HUES6 (cell line): ENCODE measurements around the gene SEMA3B.

Experiments used
- H3K27ac ChIP-seq: 2 replicates; pipeline ENCODE4 v1.7.0; 2013; ENCODE audit warnings: low read depth, mild to moderate bottlenecking, low read length, inconsistent platforms
- H3K27me3 ChIP-seq: 2 replicates; pipeline ENCODE4 v1.6.1; 2013; ENCODE audit warnings: low read length; ENCODE audit not compliant: control insufficient read depth, insufficient read depth
- H3K36me3 ChIP-seq: 2 replicates; pipeline ENCODE4 v1.6.1; 2013; ENCODE audit warnings: low read length; ENCODE audit not compliant: control insufficient read depth, insufficient read depth
- H3K4me1 ChIP-seq: 2 replicates; pipeline ENCODE4 v1.6.1; 2013; ENCODE audit warnings: low read length; ENCODE audit not compliant: control insufficient read depth, insufficient read depth
- H3K4me3 ChIP-seq: 2 replicates; pipeline ENCODE4 v1.5.1; 2013; ENCODE audit warnings: low read depth, low read length
- H3K9ac ChIP-seq: one replicate; pipeline ENCODE4 v1.6.1; 2013; ENCODE audit warnings: mild to moderate bottlenecking, low read length
- H3K9me3 ChIP-seq: 2 replicates; pipeline ENCODE4 v1.6.1; 2013; ENCODE audit warnings: low read depth, low read length; ENCODE audit not compliant: control insufficient read depth, insufficient read depth

The SEMA3B gene

DNA sequence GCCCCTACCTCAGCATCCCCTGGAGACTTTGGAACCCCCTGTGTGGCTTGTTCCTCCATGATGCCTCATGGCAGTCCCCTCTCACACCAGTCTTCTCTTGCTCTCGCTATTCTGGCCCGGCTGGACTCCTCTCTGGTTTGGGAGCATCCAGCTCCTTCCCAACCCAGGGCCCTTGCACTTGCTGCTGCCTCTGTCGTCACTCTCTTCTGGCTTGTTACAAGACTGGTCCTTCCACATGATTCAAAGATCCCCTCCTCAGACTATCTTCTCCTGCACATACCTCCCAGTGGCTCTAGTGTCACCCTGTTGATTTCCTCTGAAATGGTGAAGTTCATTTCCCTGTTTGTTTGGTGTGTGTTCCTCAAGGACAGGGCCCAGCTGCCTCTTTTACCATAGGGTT is 39.5 kb upstream of the SEMA3B start:
- Histone ChIP-seq H3K4me1 (peaks cover 15% of the 10 kb centered on the region), H3K9ac (no peak overlapping the region), H3K36me3 (no peaks in the 10 kb centered on the region), H3K9me3 (no peaks in the 10 kb centered on the region), H3K4me3 (no peak overlapping the region), H3K27me3 (peaks cover 4% of the 10 kb centered on the region; the same call in 1 of the 2 replicates), H3K27ac (no peak overlapping the region)

GRCh38 chr3:50230104-50230793 is 38.7 kb upstream of the SEMA3B start:
- Histone ChIP-seq H3K4me3 (no peak overlapping the region), H3K4me1 (peaks cover 15% of the 10 kb centered on the region), H3K9me3 (no peaks in the 10 kb centered on the region), H3K9ac (no peak overlapping the region), H3K36me3 (no peaks in the 10 kb centered on the region), H3K27ac (no peak overlapping the region), H3K27me3 (peaks cover 4% of the 10 kb centered on the region; the same call in 1 of the 2 replicates)

- H3K4me1 ChIP-seq = peaks cover 15% of the 10 kb centered on the region
- no peak overlapping the region for H3K9ac ChIP-seq
Measured at GRCh38 chr3:50230794-50231125, 38.2 kb upstream of the SEMA3B start.

GRCh38 chr3:50231581-50231980 is 37.4 kb upstream of the SEMA3B start:
- no peaks in the 10 kb centered on the region for H3K36me3 ChIP-seq
- H3K9ac ChIP-seq = no peak overlapping the region
- no peak overlapping the region for H3K4me3 ChIP-seq
- H3K4me1 ChIP-seq = peaks cover 15% of the 10 kb centered on the region
- no peaks in the 10 kb centered on the region for H3K9me3 ChIP-seq
- H3K27ac ChIP-seq = no peak overlapping the region
- peaks cover 4% of the 10 kb centered on the region; the same call in 1 of the 2 replicates for H3K27me3 ChIP-seq

More at GRCh38 chr3:50230794-50231125, 38.2 kb upstream of the SEMA3B start:
- H3K4me3 ChIP-seq = no peak overlapping the region
- peaks cover 4% of the 10 kb centered on the region; the same call in 1 of the 2 replicates for H3K27me3 ChIP-seq
- no peak overlapping the region for H3K27ac ChIP-seq
- H3K9me3 ChIP-seq = no peaks in the 10 kb centered on the region
- no peaks in the 10 kb centered on the region for H3K36me3 ChIP-seq

- no peak overlapping the region for H3K9ac ChIP-seq
- no peaks in the 10 kb centered on the region for H3K9me3 ChIP-seq
- H3K27ac ChIP-seq = no peak overlapping the region
- H3K27me3 ChIP-seq = no peaks in the 10 kb centered on the region
- H3K36me3 ChIP-seq = no peaks in the 10 kb centered on the region
- H3K4me1 ChIP-seq = peaks cover 13% of the 10 kb centered on the region
- no peak overlapping the region for H3K4me3 ChIP-seq
Measured at GRCh38 chr3:50232303-50232702, 36.6 kb upstream of the SEMA3B start.

- H3K27ac ChIP-seq = no peak overlapping the region
- H3K4me1 ChIP-seq = peaks cover 19% of the 10 kb centered on the region
- no peak overlapping the region for H3K4me3 ChIP-seq
- H3K9me3 ChIP-seq = no peaks in the 10 kb centered on the region
- H3K9ac ChIP-seq = no peak overlapping the region
- H3K36me3 ChIP-seq = no peaks in the 10 kb centered on the region
- H3K27me3 ChIP-seq = no peaks in the 10 kb centered on the region
Measured at GRCh38 chr3:50233176-50233575, 35.8 kb upstream of the SEMA3B start.

GRCh38 chr3:50235716-50236483 is 33.0 kb upstream of the SEMA3B start, which contains the start of gene GNAI2:
GNAI2 (plus strand) TSS chr3:50236204; CDS start chr3:50236336, 132 bp downstream.
- Histone ChIP-seq H3K9me3 (no peaks in the 10 kb centered on the region), H3K36me3 (no peaks in the 10 kb centered on the region), H3K4me3 (peak within 1 kb of the TSS; percentile 94), H3K27me3 (no peaks in the 10 kb centered on the region), H3K4me1 (peaks cover 36% of the 10 kb centered on the region), H3K9ac (peak within 1 kb of the TSS; percentile 87), H3K27ac (peak within 1 kb of the TSS; percentile 5; the same call in 1 of the 2 replicates)

- Histone ChIP-seq H3K27ac (peak overlapping the region; percentile 5; the same call in 1 of the 2 replicates), H3K4me3 (peak overlapping the region; percentile 94)
Measured at GRCh38 chr3:50236484-50237132, 32.3 kb upstream of the SEMA3B start.

DNA sequence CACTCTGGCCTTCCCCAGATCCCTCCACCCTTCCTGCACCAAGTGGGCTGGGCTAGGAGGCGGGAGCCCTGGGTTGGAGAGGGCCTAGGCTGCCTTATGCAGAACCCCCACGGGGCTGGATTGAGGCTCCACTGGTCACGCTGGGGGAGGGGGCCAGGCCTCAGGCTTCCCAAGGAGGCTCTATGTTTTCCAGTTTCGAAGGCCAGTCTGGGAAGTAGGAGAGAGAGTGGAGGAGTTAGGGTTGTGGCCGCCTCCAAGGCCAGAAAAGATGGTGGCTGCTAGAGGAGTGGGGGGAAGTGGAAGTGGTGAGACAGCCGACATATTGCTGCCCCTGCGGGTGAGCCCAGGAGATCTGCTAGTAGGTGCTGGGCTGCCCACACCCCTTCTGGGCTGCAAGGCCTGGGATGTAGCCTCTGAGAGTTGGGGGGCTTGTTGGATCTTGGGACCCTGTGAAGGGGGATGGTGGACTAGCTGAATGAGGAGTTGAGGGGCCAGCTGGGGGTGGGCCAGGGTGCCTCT is 31.8 kb upstream of the SEMA3B start:
- no peaks in the 10 kb centered on the region for H3K36me3 ChIP-seq
- no peaks in the 10 kb centered on the region for H3K9me3 ChIP-seq
- H3K4me3 ChIP-seq = peak overlapping the region; percentile 94
- H3K27ac ChIP-seq = 0 out of 2 replicates have a peak overlapping the region, but pooled peaks have one; percentile 5
- H3K4me1 ChIP-seq = peaks cover 48% of the 10 kb centered on the region
- H3K27me3 ChIP-seq = no peaks in the 10 kb centered on the region
- peak overlapping the region; percentile 87 for H3K9ac ChIP-seq

More at GRCh38 chr3:50236484-50237132, 32.3 kb upstream of the SEMA3B start:
- no peaks in the 10 kb centered on the region for H3K36me3 ChIP-seq
- H3K9me3 ChIP-seq = no peaks in the 10 kb centered on the region
- H3K4me1 ChIP-seq = peaks cover 43% of the 10 kb centered on the region
- no peaks in the 10 kb centered on the region for H3K27me3 ChIP-seq
- H3K9ac ChIP-seq = peak overlapping the region; percentile 87

- H3K9me3 ChIP-seq = no peaks in the 10 kb centered on the region
- peak overlapping the region; percentile 10; the same call in 1 of the 2 replicates for H3K27ac ChIP-seq
- no peaks in the 10 kb centered on the region for H3K36me3 ChIP-seq
- peak overlapping the region; percentile 94 for H3K4me3 ChIP-seq
- no peaks in the 10 kb centered on the region for H3K27me3 ChIP-seq
- peak overlapping the region; percentile 87 for H3K9ac ChIP-seq
- H3K4me1 ChIP-seq = peaks cover 56% of the 10 kb centered on the region
Measured at GRCh38 chr3:50237754-50238548, 31.0 kb upstream of the SEMA3B start.
